Tibial artery (tissue), 4 donors: ENCODE measurements around the gene GALNT9.
"Not testable (repeated sequence)": the region's sequence is repeated elsewhere in the genome, so short reads cannot be mapped to it uniquely, and the experiment has no call there.

Source experiments
- DNase-seq, 2 donors: peaks; one replicate each; pipeline ENCODE4 v3.0.0-alpha.2; 2019
- H3K27ac ChIP-seq, 2 donors: fragments of 200-600 bp; sonication (generic) in 1 of 2; 1 replicate in 1 of 2; 2 replicates in 1 of 2; pipeline ENCODE4 v1.5.1; 2018 to 2019; ENCODE audit warnings: mild to moderate bottlenecking in 1 of 2
- H3K27me3 ChIP-seq, 2 donors: fragments of 200-600 bp; sonication (generic) in 1 of 2; one replicate each; pipeline versions ENCODE4 v1.5.1 to v1.6.0; 2016 to 2019
- H3K36me3 ChIP-seq, 3 donors: fragments of 200-600 bp; sonication (generic) in 2 of 3; one replicate each; pipeline ENCODE4 v1.5.1; 2016 to 2019; ENCODE audit warnings: mild to moderate bottlenecking in 2 of 3
- H3K4me1 ChIP-seq, 4 donors: fragments of 200-600 bp; sonication (generic) in 2 of 4; 1 replicate in 3 of 4; 2 replicates in 1 of 4; pipeline ENCODE4 v1.5.1; 2016 to 2019
- H3K4me3 ChIP-seq, 2 donors: fragments of 200-600 bp; sonication (generic) in 1 of 2; 1 replicate in 1 of 2; 2 replicates in 1 of 2; pipeline ENCODE4 v1.5.1; 2018 to 2019; ENCODE audit warnings: mild to moderate bottlenecking in 2 of 2
- H3K9me3 ChIP-seq, 3 donors: fragments of 200-600 bp; sonication (generic) in 1 of 3; one replicate each; pipeline ENCODE4 v1.5.1; 2016 to 2019
- intact Hi-C: fragments of 100-400 bp; cut with DNase I; formaldehyde crosslinking; loops from one replicate; pipeline ENCODE4 v1.15.0; 2023; ENCODE audit warnings: low total_unique reads
- TF ChIP-seq, protein P1 (sequence below), 2 experiments: fragments of 200-600 bp in 1 of 2; fragments of 450-650 bp in 1 of 2; IDR thresholded peaks; one replicate each; pipeline ENCODE4 v1.5.1; 2017 to 2019; ENCODE audit warnings: antibody characterized with exemption in 2 of 2, mild to moderate bottlenecking in 1 of 2, moderate library complexity in 1 of 2

Gene GALNT9

DNA sequence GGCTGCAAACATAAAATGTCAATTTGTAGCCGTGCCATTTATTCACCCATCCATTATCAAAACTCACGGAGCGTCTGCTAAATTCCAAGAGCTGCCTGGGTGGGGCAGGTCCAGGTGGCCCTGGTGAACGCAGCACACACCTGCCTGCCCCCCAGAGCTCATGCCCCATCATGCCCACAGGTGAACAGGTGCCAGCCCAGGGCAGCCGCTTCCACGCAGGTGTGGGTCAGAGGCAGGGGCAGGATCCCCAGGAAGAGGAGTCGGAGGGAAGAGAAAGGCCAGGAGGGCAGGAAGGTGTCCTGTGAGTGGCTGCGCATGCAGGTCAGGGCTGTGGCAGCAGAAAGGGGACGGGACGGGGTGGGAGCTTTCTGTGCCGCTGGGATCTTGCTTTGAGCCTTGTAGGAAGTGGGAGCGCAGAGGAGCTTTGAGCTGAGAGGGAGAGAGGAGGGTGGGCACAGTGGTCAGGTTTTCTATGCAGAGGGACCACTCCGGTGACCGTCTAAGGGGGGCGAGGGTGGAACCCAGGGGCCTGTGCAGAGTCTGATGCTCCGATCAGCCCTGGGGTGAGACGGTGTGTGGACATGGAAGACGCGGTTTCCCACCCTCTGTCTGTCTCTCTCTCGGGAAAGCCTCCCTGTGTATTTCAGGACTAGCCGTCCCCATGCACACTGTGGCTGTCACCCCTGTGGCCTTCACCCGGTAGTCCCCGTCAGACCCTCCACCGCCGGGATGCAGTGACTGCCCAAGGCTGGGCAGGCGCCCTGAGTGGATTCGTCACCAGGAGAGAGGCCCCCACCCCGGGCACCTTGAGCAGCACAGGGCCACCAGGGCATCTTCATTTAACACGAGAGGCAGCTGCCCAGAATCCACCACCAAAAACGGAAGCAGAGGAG lies 26.7 kb downstream of the GALNT9 start:
- Histone ChIP-seq H3K9me3 (no peaks in the 10 kb centered on the region), H3K4me1 (no peaks in the 10 kb centered on the region), H3K36me3 (no peaks in the 10 kb centered on the region), H3K27ac (no peak overlapping the region), H3K27me3 (peaks cover 0 to 23% of the 10 kb centered on the region in 2 donors), H3K4me3 (no peak overlapping the region)
- TF ChIP-seq, protein P1, sequence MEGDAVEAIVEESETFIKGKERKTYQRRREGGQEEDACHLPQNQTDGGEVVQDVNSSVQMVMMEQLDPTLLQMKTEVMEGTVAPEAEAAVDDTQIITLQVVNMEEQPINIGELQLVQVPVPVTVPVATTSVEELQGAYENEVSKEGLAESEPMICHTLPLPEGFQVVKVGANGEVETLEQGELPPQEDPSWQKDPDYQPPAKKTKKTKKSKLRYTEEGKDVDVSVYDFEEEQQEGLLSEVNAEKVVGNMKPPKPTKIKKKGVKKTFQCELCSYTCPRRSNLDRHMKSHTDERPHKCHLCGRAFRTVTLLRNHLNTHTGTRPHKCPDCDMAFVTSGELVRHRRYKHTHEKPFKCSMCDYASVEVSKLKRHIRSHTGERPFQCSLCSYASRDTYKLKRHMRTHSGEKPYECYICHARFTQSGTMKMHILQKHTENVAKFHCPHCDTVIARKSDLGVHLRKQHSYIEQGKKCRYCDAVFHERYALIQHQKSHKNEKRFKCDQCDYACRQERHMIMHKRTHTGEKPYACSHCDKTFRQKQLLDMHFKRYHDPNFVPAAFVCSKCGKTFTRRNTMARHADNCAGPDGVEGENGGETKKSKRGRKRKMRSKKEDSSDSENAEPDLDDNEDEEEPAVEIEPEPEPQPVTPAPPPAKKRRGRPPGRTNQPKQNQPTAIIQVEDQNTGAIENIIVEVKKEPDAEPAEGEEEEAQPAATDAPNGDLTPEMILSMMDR (IDR thresholded peaks at IDR 0.05), result no peak
- intact Hi-C loops, result no loop called here
- DNase-seq, result no peak

- no peak overlapping the region for H3K27ac ChIP-seq
- peaks cover 0 to 21% of the 10 kb centered on the region in 2 donors for H3K27me3 ChIP-seq
- TF ChIP-seq, protein P1 (IDR thresholded peaks at IDR 0.05), result no peak
- no peaks in the 10 kb centered on the region for H3K36me3 ChIP-seq
- intact Hi-C loops, result no loop called here
- no peaks in the 10 kb centered on the region for H3K4me1 ChIP-seq
- DNase-seq, result no peak
- H3K4me3 ChIP-seq, result no peak overlapping the region
- H3K9me3 ChIP-seq, result no peaks in the 10 kb centered on the region
Measured at GRCh38 chr12:132300789-132301722, 28.3 kb downstream of the GALNT9 start.

GRCh38 chr12:132296063-132296462 lies 33.3 kb downstream of the GALNT9 start:
- DNase-seq, result no peak
- no peak overlapping the region for H3K4me3 ChIP-seq
- H3K9me3 ChIP-seq, result no peaks in the 10 kb centered on the region
- H3K36me3 ChIP-seq, result no peaks in the 10 kb centered on the region
- intact Hi-C loops, result no loop called here
- H3K27me3 ChIP-seq, result peaks cover 0 to 41% of the 10 kb centered on the region in 2 donors
- no peak overlapping the region for H3K27ac ChIP-seq
- H3K4me1 ChIP-seq, result no peaks in the 10 kb centered on the region
- TF ChIP-seq, protein P1 (IDR thresholded peaks at IDR 0.05), result no peak

GRCh38 chr12:132295561-132295960 lies 33.8 kb downstream of the GALNT9 start:
- H3K4me3 ChIP-seq, intact Hi-C loops, H3K36me3 ChIP-seq, H3K27ac ChIP-seq, H3K9me3 ChIP-seq, DNase-seq, H3K4me1 ChIP-seq: not testable (repeated sequence)
- H3K27me3 ChIP-seq, result peaks cover 0 to 37% of the 10 kb centered on the region in 2 donors

DNA sequence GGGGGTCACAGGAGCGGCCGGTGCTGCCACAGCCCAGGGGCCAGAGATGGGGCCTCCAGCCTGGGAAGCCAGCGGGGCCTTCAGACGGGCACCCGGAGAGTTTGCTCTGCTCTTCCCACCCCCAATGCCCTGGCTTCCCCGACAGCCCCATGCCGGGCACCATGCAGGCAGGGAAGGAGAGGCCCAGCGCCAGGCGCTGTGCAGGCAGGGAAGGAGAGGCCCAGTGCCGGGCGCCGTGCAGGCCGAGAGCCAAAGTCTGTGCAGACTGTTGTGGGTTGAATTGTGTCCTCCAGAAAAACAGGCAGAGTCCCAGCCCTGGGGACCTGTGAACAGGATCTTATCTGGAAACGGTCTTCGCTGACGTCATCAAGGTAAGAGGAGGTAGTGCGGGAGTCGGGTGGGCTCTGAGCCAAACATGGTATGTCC lies 34.3 kb downstream of the GALNT9 start:
- Histone ChIP-seq H3K27me3 (peaks cover 0 to 38% of the 10 kb centered on the region in 2 donors), H3K4me1 (no peaks in the 10 kb centered on the region), H3K27ac (no peak overlapping the region), H3K36me3 (no peaks in the 10 kb centered on the region), H3K9me3 (no peaks in the 10 kb centered on the region), H3K4me3 (no peak overlapping the region)
- no peak for DNase-seq
- TF ChIP-seq, protein P1 (IDR thresholded peaks at IDR 0.05), result no peak
- intact Hi-C loops, result no loop called here
